GM18861 (cell line): Measurements from ENCODE around the gene ELAVL3.
"Not testable (repeated sequence)": the region's sequence is repeated elsewhere in the genome, so short reads cannot be mapped to it uniquely, and the experiment has no call there.

Source experiments
- ATAC-seq: cut with Tn5 transposase; IDR thresholded peaks from one replicate; pipeline ENCODE4 v1.9.1; 2021; ENCODE audit not compliant: unreplicated experiment

ELAVL3 gene

DNA sequence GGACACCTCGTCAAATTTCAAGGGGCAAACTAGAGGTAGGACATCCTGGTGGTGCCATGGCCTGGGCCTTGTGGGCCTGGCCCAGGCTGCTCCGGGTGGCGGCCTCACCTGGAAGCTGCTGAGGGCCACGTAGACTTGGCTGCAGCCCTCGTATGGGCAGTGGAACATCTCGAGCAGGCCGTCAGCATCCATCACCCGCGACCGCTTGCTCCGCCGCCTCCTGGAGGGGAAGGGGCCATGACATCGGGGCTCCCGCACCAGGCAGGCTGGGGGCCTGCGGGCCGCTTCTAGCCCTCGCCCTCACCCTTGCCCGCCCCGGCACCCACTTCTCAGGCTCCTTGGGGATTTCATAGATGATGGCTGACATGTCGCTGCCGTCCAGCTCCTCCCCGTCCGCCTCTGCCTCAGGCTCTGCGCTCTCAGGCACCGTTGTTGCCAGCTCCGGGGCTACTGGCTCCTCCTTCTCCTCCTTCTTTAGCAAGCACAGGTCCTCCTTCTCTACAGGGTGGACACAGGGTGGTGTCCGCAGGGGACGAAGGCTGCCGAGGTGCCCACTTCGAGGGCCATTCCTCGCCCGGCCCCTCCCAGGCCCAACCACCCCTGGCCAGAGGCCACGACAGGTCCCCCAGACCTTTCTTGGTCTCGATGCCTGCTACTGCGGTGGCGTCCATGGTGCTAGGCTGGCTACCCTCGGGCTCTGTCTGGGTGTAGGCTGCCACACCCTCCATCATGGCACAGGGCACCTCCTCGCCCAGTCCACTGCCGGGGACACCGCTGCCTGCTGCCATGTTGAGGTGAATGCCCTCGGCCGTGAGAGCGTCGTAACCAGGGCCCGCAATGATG lies 6.0 kb upstream of the ELAVL3 start:
- ATAC-seq, result no peak

DNA sequence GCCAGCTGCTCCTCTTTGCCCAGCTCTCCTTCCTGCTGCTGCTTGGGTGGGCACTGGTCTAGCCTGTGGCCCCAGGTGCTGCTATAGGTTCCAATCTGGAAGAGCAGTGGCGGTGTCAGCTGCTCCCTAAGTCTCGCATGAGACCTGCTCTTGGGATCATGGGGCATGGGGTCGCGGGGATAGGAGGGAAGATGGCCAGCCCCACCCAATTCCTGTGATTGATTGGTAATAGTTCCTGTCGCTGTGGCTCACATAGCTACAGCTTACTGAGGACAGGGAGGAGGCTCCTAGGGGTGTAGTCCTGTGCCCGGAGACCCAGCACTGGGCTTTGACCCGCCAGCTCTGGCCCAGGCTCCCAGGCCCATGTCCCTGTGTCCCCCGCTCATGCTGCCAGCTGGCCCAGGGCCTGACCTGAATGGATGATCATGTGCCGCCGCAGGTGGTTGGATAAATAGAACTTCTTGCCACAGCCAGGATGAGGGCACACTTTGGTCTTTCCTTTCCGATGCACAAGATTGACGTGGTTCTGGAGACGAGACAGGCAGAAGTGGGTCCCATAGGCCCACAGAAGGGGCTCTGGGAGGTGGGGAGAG lies 4.5 kb upstream of the ELAVL3 start:
- no peak for ATAC-seq

DNA sequence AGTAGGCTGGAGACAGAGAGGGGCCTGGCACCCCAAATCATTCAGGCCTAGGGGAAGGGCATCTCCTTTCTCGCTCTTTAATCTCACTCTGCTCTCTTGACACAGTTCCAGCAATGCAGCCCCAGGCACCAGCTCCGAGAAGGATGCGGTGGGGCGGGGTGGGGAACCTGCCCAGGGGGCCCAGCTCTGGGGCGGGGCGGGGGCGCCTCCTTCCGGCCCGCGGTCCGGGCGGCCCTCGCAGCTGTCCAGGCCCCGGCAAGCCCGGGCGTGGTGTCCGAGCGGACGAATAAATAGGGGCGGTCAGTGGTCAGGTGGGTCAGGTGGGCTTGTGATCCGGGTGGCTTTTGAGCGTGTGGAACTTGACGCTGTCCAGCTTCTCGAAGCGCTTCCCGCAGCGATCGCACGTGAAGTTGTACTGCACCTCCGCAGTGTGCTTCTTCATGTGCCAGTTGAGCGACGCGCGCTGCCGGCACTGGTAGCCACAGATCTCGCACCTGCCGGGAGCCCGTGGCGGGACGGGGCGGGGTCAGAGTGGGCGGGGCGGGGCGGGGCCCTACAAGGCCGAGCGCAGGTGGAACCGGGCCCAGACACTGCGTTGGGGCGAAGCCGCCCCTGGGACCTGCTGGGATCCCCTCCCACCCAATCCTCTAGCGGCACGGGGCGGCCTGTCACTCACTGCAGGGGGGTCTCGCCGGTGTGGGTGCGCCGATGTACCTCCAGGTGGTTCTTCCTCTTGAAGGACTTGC lies 2.7 kb upstream of the ELAVL3 start:
- no peak for ATAC-seq

DNA sequence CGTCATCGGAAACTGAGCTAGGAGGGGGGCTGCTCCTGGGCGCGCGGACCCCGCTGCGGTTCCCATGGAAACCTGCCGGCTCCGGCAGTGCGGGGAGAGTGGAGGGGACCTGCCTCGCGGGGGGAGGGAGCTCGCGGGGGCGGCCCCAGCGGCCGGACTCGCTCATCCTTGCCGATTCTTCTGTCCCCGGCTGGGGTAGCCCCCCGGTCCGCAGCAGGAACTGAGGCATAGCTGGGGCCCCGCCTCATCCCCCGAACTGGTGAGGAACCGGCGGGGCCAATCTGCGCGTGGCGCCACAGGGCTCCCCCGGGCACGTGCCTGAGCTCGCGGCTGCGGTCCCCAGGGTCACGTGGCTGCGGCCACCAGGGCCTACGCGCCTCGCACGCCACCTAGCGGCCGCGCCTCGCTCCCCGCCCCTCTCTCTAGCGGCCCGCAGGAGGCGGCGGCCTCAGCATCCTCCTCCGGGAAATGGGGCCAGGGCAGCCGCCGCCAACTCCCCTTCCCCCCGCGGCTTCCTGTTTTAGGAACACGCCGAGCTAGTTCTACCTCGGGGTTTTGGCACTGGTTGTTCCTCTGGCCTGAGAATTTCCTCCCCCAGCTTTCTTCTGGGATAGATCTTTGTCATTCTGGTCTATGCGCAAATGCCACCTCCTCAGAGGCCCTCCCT lies 1.7 kb upstream of the ELAVL3 start:
- ATAC-seq, result peak; percentile 51

DNA sequence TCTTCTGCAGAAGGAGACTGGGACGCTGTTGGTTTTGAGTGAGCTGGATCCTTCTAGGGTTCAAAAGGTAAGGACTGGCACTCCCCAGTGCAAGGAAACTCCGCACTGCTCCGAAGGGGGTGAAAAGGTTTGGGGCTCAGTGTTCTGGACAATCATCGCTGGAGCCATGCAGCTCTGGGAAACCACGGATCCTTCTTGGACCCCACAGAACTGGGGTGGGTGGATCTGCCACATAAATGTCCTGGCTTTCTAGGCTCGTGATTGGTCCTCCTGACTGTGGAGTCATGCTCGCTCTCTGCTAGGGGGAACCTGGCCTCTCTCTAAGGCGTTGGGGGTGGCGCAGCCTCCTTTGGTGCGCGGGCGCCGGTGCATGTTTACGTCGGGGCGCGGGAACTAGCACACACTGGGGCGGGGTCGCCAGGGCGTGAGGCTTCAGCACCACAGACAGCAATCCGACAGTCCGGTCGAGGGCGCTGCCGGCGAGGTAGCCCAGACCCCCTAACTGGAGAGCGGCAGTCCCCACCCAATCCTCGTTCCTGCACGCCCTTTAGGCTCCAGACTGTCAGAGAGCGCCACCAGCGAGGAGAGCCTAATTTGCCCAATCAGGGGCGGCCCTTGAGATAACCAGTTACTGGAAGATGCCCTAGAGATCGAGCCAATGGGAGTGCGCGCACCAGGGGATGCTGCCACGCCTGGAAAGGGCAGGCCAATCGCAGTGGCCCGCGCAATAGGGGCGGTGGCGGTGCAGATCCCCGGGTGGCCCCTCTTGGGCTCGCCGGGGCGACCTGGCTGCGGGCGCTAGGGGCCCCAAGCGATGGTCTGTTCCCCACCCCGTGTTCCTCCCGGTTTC lies 913 bp upstream of the ELAVL3 start:
- ATAC-seq, result peak; percentile 63

DNA sequence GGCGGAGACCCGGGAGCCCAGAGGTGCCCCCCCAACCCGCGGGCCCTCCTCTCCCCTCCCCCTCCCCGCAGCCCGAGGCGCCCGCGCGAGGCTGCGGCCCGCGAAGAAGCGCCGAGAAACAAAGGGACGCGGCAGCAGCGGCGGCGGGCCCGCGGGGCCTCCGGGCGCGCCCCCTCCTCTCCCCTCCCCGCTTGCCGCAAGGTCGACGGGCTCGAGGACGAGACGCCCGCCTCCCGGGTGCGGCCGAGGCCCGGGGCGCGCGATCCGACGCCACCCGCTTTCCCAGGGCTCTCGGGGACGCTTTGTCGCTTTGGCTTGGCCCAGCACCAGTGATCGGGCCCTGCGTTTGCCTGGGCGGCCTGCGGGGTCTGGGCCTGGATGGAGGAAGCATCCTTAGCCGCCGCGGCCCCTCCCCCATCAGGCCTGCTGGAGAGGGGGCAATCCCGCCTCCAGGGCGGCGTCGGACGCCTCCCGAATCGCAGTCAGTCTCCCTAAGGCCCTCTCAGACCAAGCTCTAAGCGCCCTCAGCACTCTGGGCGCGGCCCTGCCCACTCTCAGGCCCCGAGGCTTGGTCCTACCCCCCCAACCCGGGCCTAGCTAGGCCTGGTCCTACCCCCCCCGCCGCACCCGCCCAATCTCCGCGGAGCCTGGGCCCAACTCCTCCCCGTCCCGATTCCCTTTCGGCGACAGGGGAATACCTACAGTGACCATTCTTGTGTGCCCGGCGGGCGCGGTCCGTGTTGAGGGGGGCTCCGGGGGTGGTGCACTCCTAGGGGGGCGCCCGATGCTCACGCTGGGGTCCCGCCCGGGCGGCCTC lies 740 bp downstream of the ELAVL3 start:
- ATAC-seq, result no peak

DNA sequence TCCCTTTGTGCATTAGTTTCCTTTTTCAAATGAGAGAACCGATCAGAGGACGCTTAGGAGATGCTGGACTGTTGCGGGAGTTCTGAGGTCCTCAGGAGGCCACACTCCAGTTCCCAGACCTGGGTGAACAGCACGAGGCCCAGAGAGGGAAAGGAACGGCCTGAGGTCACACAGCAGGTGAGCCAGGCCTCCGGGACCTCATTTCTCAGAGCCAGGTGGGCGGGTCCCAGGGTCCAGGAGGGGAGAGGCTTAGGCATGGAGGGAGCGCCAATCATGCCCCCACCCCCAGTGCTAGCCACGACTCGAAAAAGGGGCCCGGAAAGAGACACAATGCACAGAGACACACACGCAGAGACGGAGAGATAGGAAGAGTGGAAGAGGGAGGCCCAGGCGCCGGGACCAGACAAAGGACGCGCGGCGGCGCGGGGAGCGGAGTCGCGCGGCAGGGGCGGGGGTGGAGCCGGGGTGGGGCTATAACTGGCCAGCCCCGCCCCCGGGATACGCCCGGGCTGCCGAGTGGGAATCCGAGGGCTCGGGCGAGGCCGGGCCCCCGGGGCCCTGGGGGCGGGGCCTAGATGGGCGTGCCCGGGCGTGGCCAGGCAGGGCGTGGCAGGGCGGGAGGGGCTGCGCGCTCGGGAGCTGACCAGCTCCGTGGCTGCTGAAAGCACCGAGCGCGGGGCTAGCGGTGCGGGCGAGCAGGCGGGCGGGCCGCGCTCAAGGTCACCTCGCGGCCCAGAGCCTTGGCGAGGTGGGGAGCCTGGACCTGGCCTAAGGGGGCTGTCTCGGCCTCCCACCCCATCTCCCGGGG lies 1.6 kb downstream of the ELAVL3 start:
- no peak for ATAC-seq

DNA sequence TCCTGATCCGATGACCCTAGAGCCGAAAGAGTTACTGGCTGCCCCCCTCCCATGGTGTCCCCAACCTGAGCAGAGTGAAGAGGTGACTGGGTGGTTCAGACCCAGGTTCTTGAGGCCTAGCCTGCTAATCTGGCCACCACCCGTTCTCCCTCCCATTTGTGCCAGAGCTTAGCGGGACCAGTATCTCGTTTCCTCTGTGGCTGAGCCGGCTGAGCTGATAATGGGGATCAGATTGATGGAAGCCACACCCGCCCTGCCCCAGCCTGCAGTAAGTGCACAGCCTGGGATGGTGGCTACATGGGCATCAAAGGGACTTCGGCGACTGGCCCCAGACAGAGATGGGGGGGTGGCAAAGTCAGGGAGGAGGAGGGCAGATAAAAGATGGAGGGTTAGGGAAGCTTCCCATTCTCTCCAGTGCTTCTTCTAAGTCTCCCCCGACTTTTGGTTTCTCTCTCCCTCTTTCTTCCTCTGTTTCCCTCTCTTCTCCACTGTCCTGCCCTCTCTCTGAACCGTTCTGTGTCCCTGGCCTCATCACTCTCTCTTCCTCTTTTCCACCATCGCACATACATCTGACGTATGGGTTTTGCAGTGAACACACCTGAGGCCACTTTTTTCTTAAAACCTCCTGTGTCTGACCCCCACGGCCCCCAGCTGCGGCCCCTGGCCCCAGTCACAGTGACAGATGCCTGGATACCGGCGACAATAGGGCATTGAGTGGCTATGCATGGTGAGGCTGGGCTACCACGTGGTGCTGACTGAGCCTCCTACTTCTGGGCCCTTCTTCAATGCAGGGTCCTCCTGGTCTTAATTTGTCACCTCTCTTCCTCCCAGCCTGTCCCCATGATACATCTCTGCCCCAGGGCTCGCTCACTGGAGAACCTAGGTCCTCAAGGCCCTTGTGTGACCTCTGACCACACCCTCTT lies 2.4 kb downstream of the ELAVL3 start:
- ATAC-seq, result no peak

DNA sequence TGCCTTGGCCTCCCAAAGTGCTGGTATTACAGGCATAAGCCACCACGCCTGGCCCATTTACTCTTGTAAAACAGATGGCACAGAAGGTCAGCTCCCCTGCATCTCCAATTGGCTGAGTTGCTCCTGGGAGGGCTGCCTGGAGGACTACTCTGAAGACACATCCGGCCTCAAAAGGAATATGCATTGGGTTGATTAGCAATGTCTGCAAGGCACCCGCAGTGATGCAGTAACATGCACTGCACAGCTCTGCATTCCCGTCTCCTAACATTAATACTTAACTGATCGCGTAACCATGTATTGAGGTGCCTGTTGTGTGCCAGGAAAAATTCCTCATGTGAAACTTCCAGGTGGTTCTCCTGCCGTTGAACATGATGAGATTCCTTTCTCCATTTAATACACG lies 5.0 kb downstream of the ELAVL3 start:
- no peak for ATAC-seq

DNA sequence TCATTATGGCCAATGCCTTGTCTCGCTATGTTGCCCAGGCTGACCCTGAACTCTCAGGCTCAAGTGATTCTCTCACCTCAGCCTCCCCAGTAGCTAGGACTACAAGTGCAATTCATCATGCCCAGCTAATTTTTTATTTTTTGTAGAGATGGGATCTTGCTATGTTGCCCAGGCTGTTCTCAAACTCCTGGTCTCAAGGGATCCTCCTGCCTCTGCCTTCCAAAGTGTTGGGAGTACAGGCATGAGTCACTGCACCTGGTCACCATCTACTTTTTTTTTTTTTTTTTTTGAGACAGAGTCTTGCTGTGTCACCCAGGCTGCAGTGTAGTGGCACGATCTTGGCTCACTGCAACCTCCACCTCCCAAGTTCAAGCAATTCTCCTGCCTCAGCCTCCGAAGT lies 5.5 kb downstream of the ELAVL3 start:
- not testable (repeated sequence) for ATAC-seq

DNA sequence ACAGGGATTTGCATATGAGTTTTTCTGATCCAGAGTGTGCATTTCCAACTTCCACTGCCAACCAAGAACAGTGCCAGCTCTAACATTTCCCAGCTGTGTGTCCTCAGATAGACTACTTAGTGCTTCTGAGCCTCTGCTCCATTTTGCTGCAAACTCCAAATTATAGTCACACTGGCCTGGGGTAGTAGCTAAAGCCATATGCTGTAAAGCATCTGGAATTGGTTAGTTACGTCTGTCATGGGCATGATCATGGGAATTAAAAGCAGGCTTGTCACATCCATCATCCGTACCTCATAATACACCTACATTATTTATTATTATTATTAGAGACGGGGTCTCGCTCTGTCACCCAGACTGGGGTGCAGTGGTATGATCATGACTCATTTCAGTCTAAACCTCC lies 7.1 kb downstream of the ELAVL3 start:
- no peak for ATAC-seq

DNA sequence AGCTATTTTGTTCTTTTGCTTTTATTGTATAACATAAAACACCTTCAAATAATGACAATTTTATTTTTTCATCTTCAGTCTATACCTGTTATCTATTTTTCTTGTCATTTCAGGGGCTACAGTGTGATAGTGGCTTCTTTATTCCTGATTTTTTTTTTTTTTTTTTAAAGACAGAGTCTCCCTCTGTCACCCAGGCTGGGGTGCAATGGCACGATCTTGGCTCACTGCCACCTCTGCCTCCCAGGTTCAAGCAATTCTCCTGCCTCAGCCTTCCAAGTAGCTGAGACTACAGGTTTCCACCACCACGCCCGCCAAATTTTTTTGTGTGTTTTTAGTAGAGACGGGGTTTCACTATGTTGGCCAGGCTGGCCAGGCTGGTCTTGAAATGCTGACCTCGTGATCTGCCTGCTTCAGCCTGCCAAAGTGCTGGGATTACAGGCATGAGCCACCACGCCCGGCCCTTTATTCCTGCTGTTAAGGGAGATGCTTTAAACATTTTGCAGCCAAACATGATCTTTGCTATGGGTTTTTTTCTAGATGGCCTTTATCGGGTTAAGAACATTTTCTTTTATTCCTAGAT lies 12.5 kb downstream of the ELAVL3 start:
- ATAC-seq, result not testable (repeated sequence)

DNA sequence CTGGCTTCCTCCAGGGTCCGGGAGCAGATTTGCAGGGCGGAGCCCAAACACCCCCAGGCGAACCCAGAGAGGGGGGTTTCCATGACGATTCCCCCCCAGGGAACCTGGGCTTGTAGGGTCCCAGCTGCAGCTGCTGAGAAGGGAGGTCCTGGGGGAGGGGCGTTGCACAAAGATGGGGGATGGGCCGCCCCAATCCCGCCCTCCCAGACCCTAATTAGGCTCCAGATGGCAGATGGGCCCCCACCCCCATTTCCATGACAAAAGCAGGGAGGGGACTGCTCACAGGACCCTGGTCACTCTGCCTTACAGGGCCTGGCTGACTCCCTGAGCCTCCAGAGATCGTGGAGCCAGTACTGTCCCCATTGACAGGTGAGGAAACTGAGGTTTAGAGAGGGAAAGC lies 15.2 kb downstream of the ELAVL3 start:
- ATAC-seq, result no peak

DNA sequence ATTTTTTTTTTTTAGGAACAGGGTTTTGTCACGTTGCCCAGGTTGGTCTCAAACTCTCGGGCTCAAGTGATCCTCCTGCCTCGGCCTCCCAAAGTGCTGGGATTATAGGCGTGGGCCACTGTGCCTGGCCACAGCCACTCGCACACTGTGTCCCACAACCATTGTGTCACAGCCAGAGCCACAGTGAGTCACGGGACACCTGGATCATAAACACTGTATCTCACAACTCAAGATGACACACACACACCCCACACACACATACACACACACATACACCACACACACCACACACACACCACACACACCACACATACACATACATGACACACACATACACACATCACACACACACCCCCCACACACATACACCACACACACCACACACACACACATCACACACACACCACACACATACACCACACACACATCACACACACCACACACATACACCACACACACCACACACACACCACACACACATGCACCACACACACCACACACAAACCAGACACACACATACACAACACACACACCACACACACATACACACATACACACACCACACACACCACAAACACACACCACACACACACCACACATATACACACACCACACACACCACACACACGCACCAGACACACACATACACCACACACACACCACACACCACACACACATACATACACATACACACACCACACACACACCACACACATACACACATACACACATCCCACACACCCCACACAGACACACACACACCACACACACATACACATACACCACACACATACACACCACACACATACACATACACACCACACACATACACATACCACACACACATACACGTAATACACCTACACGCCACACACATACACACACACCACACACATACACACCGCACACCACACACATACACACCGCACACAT lies 16.2 kb downstream of the ELAVL3 start:
- no peak for ATAC-seq

DNA sequence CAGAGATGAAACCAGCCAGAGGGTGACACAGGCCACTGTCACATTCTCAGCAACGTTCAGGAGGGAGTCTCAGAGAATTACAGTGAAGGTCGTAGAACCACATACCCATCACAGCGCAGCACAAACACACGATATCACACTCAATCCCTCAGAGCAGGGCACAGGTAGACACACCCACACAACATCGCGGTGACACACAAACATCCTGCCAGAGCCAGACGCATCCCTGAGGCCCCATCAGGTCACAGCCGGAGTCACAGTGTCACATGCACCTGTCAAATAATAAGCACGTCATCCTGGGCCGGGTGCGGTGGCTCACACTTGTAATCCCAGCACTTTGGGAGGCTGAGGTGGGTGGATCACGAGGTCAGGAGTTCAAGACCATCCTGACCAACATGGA lies 17.5 kb downstream of the ELAVL3 start:
- no peak for ATAC-seq

DNA sequence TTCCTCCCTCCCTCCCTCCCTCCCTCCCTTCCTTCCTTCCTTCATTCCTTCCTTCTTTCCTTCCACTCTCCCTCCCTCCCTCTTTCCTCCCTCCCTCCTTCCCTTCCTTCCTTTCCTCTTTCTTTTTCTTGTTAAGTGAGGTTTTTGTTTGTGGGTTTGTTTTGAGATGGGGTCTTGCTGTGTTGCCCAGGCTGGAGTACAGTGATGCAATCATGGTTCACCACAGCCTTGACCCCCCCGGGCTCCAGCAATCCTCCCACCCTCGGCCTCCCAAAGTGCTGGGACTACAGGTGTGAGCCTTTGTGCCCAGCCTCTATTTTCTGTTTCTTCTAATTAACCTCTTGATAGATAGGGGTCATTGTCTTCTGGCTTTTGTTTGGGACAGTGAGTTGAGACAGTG lies 19.4 kb downstream of the ELAVL3 start:
- no peak for ATAC-seq
